ENCODE data around the gene IFNL3. TPM values are rescaled to one million over a fixed set of nuclear protein-coding genes. Genes with fewer than 3 reads are reported as not detected.

Gene IFNL3
- total and polyA plus RNA-seq, 9 of the 15 experiments (the other 6 are each of a cell fraction or from before 2014, with no cell fraction given), result not detected

DNA sequence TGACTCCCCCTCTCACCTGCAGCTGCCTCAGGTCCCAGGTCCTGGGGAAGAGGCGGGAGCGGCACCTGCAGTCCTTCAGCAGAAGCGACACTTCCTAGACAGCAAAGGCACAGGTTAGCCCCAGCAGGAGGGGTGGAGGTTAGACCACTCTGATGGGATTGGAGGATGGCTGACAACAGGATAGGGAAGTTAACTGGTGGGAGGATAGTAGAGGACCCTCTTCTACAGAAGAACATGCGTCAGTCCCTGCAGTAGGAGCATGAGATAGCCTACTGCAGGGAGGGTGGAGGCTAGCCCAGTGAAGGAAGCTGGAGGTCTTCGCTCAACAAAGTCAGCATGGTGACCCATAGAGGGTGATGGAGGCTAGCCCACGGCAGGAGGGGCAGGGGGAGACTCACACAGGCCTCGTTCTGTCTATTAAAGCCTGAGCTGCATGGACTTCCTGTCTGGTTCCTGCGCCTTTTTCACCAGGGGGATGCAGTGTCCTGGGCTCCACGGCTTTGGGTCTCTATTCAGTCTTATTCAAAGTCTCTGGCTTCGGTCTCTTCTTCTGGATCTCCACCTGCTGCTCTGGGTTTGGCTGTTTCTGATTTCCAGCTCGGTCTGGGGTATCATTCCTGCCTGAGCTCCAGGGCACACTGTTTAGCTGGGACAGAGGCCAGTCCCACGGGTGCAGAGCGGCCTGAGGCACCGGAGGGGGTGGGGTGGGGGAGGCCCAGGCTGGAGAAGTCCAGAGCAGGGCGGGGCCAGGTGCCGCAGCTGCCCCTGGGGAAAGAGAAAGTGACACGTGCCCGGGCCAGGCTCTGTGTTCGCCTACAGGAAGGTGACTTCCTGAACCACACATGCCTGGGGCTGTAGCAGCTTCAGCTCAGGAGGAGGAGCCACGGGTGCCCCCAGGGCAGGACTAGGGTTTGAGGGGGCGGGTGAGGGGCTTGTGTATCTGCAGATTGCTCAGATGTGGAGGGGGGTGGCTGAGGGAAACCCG, 7.3 kb downstream of the IFNL3 start (continued):
- TF ChIP-seq SMC3 (conservative IDR thresholded peaks at IDR 0.05; ENCODE audit: insufficient read depth, low read depth, low read length) (no peak), BHLHE40 (IDR thresholded peaks at IDR 0.05; ENCODE audit: low read length) (peak; percentile 83), L3MBTL2 (IDR thresholded peaks at IDR 0.05) (peak; percentile 55; the same call in 1 of the 2 replicates), KDM1A (IDR thresholded peaks at IDR 0.05) (peak; percentile 52 to 71; a peak in 3 of 4 replicates), ZNF212 (CRISPR knock-in tag; IDR thresholded peaks at IDR 0.05) (no peak), HDAC2 (IDR thresholded peaks at IDR 0.05) (peak; percentile 42; the same call in 1 of the 2 replicates), OTX1 (CRISPR knock-in tag; IDR thresholded peaks at IDR 0.05) (no peak), ETV1 (tag; conservative IDR thresholded peaks at IDR 0.05; ENCODE audit: low read depth) (no peak)
- TF ChIP-seq, protein P1, sequence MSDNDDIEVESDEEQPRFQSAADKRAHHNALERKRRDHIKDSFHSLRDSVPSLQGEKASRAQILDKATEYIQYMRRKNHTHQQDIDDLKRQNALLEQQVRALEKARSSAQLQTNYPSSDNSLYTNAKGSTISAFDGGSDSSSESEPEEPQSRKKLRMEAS (CRISPR knock-in tag; IDR thresholded peaks at IDR 0.05), result peak; percentile 46
- TF ChIP-seq, protein P2, sequence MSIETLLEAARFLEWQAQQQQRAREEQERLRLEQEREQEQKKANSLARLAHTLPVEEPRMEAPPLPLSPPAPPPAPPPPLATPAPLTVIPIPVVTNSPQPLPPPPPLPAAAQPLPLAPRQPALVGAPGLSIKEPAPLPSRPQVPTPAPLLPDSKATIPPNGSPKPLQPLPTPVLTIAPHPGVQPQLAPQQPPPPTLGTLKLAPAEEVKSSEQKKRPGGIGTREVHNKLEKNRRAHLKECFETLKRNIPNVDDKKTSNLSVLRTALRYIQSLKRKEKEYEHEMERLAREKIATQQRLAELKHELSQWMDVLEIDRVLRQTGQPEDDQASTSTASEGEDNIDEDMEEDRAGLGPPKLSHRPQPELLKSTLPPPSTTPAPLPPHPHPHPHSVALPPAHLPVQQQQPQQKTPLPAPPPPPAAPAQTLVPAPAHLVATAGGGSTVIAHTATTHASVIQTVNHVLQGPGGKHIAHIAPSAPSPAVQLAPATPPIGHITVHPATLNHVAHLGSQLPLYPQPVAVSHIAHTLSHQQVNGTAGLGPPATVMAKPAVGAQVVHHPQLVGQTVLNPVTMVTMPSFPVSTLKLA (conservative IDR thresholded peaks at IDR 0.05), result 0 out of 4 replicates have a peak, but pooled peaks of 1 of the 2 experiments have one; percentile 24
- TF ChIP-seq, protein P3, sequence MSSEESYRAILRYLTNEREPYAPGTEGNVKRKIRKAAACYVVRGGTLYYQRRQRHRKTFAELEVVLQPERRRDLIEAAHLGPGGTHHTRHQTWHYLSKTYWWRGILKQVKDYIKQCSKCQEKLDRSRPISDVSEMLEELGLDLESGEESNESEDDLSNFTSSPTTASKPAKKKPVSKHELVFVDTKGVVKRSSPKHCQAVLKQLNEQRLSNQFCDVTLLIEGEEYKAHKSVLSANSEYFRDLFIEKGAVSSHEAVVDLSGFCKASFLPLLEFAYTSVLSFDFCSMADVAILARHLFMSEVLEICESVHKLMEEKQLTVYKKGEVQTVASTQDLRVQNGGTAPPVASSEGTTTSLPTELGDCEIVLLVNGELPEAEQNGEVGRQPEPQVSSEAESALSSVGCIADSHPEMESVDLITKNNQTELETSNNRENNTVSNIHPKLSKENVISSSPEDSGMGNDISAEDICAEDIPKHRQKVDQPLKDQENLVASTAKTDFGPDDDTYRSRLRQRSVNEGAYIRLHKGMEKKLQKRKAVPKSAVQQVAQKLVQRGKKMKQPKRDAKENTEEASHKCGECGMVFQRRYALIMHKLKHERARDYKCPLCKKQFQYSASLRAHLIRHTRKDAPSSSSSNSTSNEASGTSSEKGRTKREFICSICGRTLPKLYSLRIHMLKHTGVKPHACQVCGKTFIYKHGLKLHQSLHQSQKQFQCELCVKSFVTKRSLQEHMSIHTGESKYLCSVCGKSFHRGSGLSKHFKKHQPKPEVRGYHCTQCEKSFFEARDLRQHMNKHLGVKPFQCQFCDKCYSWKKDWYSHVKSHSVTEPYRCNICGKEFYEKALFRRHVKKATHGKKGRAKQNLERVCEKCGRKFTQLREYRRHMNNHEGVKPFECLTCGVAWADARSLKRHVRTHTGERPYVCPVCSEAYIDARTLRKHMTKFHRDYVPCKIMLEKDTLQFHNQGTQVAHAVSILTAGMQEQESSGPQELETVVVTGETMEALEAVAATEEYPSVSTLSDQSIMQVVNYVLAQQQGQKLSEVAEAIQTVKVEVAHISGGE (CRISPR knock-in tag; IDR thresholded peaks at IDR 0.05), result no peak
- TF ChIP-seq, protein P4, sequence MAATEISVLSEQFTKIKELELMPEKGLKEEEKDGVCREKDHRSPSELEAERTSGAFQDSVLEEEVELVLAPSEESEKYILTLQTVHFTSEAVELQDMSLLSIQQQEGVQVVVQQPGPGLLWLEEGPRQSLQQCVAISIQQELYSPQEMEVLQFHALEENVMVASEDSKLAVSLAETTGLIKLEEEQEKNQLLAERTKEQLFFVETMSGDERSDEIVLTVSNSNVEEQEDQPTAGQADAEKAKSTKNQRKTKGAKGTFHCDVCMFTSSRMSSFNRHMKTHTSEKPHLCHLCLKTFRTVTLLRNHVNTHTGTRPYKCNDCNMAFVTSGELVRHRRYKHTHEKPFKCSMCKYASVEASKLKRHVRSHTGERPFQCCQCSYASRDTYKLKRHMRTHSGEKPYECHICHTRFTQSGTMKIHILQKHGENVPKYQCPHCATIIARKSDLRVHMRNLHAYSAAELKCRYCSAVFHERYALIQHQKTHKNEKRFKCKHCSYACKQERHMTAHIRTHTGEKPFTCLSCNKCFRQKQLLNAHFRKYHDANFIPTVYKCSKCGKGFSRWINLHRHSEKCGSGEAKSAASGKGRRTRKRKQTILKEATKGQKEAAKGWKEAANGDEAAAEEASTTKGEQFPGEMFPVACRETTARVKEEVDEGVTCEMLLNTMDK (IDR thresholded peaks at IDR 0.05; ENCODE audit: borderline replicate concordance, insufficient read depth, low read depth, low read length, poor library complexity, severe bottlenecking), result no peak
- TF ChIP-seq, protein P5, sequence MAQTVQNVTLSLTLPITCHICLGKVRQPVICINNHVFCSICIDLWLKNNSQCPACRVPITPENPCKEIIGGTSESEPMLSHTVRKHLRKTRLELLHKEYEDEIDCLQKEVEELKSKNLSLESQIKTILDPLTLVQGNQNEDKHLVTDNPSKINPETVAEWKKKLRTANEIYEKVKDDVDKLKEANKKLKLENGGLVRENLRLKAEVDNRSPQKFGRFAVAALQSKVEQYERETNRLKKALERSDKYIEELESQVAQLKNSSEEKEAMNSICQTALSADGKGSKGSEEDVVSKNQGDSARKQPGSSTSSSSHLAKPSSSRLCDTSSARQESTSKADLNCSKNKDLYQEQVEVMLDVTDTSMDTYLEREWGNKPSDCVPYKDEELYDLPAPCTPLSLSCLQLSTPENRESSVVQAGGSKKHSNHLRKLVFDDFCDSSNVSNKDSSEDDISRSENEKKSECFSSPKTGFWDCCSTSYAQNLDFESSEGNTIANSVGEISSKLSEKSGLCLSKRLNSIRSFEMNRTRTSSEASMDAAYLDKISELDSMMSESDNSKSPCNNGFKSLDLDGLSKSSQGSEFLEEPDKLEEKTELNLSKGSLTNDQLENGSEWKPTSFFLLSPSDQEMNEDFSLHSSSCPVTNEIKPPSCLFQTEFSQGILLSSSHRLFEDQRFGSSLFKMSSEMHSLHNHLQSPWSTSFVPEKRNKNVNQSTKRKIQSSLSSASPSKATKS (CRISPR knock-in tag; IDR thresholded peaks at IDR 0.05), result no peak
